ENCODE data around the gene DNAL4.

The DNAL4 gene

DNA sequence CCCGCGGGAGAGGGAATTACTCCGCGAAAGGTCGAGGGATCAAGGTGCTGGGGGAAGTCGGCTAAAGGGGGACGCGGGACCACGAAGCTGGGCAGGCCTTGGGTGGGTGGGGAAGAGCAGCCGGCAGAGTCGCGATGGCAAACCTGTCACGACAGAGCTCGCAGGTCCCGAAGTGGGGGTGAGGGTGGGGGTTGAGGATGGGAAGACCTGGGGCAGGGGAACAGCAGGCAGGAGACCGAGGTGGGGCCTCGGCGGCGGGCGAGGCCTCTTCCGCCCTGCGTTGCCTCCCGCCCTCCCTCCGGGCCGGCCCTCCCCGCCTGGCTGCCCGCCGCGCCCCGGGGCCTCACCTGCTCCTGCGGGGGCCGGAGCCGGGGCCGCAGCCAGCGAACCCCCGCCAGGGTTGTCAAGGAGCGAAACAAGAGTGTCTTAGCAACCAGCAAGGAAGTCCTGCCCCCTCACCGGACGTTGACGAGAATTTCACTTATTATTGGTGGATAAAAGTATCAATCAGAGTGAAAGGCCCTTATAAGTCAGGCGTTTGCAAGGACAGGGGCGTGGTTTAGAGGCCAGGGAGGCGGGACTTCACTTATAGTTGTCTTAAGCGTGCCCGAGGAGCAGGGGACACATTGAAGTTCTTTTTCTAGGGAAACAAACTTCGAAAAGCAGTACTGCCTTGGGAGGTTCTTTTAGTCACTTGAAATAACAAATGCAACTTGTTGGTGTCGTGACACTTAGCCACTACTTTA, at the start of gene DNAL4:
Gene DNAL4 (minus strand): TSS at position 423 of the 746 bp plus-strand sequence. CDS start 11,412 bp downstream, outside the sequence.
- DNase-seq: peak; percentile 88

- DNase-seq: no peak
Measured at GRCh38 chr22:38843201-38843656, 49.3 kb upstream of the DNAL4 start.

DNA sequence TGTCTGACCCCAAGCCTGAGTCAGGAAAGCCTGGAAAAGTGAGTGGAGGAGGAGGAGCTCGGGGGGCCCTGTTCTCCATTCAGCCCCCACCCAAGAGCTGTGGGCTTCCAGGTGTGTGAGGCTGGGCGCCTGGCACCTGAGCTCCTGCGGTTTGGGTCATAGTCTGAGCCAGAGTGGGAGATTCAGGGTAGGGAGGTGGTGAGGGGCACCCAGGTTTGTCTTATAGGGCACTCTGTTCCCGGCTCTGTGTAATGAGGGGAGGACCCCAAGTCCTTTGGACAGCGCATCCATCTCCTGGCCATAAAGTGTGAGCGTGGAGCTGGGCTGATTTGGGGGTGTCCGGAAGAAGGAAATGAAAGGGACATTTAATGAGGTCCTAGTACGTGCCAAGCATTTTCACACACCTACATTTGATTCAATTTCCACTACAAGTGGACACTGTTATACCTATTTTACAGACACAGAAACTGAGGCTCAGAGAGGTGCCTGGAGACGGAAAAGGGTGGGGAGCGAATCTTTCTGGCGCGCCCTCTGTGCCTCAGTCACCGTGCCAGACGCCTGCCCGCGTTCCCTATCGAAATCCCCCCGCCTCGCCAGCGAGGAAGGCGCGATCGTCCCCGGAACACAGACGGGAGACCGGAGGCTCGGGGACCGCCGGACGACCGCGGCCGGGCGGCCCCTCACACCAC, 48.7 kb upstream of the DNAL4 start:
- DNase-seq: no peak

GRCh38 chr22:38841635-38842034, 47.7 kb upstream of the DNAL4 start:
- no peak for DNase-seq

GRCh38 chr22:38841211-38841610, 47.3 kb upstream of the DNAL4 start:
- no peak for DNase-seq

DNA sequence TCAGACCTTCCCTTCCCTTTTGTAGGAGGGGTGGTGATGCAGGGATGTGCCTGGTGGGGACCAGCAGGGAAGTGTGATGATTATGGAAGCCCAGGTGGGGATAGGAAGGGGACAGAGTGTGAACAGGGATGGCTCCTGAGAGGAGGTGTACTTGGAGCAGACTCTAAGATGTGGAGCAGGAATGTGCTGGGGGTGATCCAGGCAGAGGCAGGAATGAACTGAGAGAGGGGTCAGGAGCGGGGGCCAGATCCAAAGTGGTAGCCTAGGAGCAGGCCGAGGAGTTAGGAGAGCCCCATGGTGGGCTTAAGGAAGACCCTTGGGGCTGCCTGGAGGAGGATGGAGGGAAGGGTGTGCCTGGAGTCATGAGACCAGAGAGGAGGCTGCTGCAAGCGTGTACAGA, 46.2 kb upstream of the DNAL4 start:
- no peak for DNase-seq

DNA sequence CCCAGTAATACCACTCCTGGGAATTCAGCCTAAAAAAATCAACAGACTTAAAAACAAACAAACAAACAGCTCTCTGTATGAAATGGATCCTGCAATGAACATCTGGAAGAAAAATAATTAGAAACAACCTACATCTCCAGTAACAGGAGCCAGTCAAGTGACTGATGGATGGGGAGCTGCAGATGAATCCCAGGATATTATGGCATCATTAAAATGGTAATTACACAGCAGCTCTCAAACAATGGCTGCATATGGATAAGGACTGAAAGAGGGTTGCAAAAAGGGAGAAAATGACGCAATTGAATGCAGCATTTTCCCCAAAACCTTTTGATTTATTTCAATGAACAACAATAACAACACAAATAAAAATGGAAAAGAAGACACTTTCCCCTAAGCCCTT, 45.7 kb upstream of the DNAL4 start:
- no peak for DNase-seq

DNA sequence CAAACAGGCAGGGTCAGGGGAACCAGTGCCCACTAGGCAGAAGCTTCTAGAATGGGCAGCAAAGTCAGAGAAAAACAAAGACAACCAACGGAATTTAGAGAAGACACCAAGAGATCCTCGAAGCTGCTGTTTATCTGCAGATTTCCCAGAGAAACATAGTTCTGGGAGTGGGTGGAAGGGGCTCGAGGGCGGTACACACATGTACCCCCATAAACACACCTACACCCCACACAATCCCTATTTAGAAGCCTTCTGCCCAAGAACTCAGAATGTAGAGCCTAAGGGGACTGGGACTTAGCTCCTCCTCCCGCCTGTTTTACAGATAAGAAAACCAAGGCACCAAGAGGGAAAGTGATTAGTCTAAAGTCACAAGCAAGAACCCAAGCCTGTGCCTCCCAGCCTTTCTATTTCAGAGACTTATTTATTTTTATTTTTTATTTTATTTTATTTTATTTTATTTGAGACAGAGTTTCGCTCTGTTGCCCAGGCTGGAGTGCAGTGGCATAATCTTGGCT, 43.5 kb upstream of the DNAL4 start:
- DNase-seq: no peak

DNA sequence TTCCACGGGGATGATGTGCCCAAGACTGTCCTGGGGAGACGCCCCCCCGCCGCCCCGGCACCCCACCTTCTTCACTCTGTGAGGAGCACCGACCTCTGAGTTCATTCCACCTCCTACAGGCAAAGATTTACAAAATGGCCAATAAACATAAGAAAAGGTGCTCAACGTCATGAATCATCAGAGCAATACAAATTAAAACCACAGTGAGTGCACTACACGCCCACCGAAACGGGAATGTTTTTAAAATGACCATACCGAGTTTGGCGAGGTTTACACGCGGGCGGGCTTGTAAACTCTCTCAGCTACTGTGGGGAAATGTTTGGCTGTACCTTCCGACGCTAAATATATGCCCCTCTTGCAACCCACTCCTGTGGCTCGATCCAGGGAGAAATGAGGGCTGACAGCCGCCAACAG, 42.0 kb upstream of the DNAL4 start:
- DNase-seq: no peak

DNA sequence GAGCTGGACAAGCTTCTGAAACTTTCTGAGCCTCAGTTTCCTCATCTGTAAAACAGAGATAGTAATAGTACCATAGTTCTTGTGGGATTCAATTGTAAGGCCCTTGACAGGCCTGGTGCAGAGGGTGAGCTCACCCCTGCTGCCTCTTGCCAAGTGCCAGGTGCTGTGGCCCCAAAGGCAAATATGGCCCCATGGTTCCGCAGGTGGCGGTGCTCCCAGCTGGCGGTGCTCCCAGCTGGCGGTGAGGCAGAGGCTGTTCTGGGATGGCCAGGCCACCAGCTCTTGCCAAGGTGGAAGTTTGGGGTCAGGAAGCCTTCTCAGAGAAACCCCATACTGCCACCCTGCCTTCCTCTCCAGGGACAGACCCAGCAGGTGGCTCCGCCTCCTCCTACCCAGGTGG, 41.0 kb upstream of the DNAL4 start:
- DNase-seq: no peak

DNA sequence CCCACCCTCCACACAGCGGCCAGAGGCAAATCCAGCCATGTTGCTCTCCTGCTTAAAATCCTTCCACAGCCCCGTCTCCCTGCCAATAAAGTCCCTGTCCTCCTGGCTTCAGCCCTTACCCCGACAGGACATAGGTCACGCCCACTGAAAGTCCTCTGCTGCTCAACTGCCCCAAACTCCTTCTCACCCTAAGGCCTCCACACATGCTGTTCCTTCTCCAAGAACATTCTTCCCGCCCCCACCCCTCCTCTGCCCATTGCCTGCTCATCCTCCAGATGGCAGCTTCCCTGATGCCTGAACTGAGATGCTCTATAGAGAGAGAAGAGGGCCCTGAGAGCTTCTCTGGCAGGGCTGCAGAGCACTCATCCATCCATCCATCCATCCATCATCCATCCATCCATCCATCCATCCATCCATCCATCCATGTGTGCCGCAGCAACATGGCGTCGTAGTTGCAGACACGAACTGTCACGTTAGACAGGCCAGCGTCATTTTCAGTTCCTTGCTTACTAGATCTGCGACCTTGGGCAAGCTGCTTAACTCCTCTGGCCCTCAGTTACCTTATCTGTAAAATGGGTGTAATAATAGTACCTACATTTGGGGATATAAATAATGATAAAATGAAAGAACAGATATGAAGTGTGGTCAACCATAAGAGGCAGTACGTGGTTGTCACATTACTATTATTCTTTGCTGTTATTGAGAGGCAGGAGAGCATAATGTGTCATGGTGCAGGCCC, 40.4 kb upstream of the DNAL4 start:
- DNase-seq: no peak

DNA sequence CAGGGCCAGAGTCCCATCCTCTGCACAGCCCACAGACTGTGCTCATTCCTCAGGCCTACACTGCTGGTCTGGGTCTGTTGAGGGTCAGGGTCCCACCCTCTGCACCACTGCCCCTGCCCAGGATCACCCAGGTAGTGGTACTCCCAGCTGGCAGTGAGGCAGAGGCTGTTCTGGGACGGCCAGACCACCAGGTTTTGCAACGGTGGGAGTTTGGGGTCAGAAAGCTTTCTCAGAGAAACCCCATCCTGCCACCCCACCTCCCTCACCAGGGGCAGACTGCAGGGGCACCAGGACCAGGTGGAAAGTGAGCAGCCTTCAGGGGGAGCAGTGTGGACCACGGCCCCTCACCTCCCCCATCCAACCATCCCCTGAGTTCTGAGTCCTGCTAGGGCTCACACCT, 39.1 kb upstream of the DNAL4 start:
- DNase-seq: no peak

- no peak for DNase-seq
Measured at GRCh38 chr22:38832005-38832978, 38.3 kb upstream of the DNAL4 start.

GRCh38 chr22:38831166-38831945, 37.4 kb upstream of the DNAL4 start:
- DNase-seq: no peak

DNA sequence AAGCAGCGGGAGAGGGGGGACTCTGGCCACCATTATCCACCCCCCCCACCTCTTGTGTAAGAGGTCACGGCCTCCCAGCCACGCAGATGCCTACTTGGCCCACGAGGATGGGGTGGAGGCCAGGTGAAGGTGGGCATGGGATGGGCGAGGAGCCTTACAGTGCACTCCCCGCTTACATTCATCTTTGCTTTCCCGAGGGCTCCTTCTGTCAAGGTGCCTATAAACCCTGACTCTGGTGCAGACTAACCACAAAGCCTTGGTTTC, 36.8 kb upstream of the DNAL4 start:
- no peak for DNase-seq

DNA sequence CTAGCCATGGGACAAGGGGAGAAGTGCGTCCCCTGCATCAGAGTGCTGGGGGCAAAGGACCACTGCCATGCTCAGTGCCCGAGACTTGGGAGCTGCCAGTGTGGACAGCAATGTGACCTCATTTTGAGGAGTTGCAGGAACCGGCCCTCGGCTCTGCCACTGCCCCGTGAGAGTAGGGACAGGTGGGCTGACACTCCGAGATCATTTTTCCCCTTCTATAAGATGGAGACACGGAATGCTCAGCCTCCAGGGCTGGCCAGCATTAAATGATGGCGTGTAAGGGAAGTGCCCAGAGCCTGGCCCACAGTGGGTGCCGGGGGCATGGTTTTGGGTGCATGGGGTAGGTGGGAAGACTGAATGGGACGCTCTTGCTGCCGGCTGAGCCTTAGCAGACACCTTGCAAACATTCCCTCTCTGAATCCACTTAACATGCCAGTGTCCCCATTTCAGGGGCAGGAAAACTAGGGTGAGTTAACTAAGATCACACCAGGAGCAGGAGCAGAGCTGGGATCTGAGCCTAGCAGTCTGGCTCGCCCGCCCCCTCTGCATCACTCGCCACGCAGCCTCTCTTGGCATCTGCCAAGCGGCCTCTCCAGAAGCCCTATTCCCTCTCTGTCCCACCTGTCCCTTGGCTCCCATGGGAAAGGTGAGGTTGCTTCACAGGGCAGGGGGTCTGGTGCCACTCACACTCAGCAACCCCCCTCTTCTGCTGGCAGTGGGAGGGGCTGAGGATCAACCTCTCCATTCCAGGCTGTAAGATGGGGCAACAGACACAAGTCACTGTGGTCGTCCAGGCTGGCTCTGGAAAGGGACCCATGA, 36.3 kb upstream of the DNAL4 start:
- DNase-seq: no peak

DNA sequence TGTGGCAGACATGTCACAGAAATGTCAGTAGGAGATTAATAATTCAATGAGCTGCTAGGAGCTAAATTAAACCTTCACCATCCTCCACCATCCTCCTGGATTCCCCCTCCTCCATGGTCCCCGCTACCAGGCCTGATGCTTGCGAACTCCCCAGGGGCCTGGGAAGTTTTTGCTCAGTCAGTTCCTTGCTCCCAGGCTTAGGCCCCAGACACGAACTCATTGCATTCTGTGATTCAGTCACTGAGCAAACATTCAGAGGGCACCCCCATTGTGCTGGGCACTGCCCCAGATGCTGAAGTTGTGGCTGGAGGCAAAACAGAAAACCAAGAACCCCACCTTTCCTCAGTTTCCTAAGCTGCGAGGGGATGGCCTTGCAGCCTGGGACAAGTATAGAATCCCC, 35.5 kb upstream of the DNAL4 start:
- no peak for DNase-seq

- no peak for DNase-seq
Measured at GRCh38 chr22:38828616-38829205, 34.8 kb upstream of the DNAL4 start.

- DNase-seq: no peak
Measured at GRCh38 chr22:38828191-38828590, 34.2 kb upstream of the DNAL4 start.

- no peak for DNase-seq
Measured at GRCh38 chr22:38827510-38827909, 33.6 kb upstream of the DNAL4 start.
